HepG2 (cell line): ENCODE measurements around the gene TMOD3. TPM values are rescaled to one million over a fixed set of nuclear protein-coding genes. Genes with fewer than 3 reads are reported as not detected.

ENCODE experiments used
- AHR ChIP-seq: IDR thresholded peaks from 2 replicates; pipeline ENCODE4 v1.6.1; 2018; ENCODE audit warnings: missing genetic modification reagents, missing compliant biosample characterization
- FOXA3 ChIP-seq: IDR thresholded peaks from 2 replicates; pipeline ENCODE4 v1.6.1; 2016; ENCODE audit warnings: missing genetic modification reagents, missing compliant biosample characterization
- HHEX ChIP-seq: IDR thresholded peaks from 2 replicates; pipeline ENCODE4 v1.6.1; 2016; ENCODE audit warnings: control low read depth
- MAFF ChIP-seq: IDR thresholded peaks from 2 replicates; pipeline ENCODE4 v1.6.1; 2011; ENCODE audit warnings: low read depth, low read length, improper control_type of control experiment
- NCOA1 ChIP-seq: sonication (generic); formaldehyde crosslinking; IDR thresholded peaks from 2 replicates; pipeline ENCODE4 v1.9.0; 2021; ENCODE audit warnings: missing genetic modification reagents
- PBX2 ChIP-seq: IDR thresholded peaks from 2 replicates; pipeline ENCODE4 v1.6.1; 2016; ENCODE audit warnings: control low read depth
- REXO4 ChIP-seq: sonication (generic); formaldehyde crosslinking; IDR thresholded peaks from 2 replicates; pipeline ENCODE4 v1.8.0; 2022; ENCODE audit warnings: missing genetic modification reagents, mild to moderate bottlenecking, borderline replicate concordance
- RFXANK ChIP-seq: IDR thresholded peaks from 2 replicates; pipeline ENCODE4 v1.6.1; 2016
- SIN3B ChIP-seq: fragments of 150-350 bp; IDR thresholded peaks from 2 replicates; pipeline ENCODE4 v1.6.1; 2014; ENCODE audit warnings: low read length
- SYNCRIP ChIP-seq: fragments of 200-400 bp; formaldehyde crosslinking; IDR thresholded peaks from 2 replicates; pipeline ENCODE4 v1.6.1; 2018; ENCODE audit warnings: mild to moderate bottlenecking, low read depth, low read length; ENCODE audit not compliant: insufficient read depth
- TBX2 ChIP-seq: sonication (generic); formaldehyde crosslinking; IDR thresholded peaks from 2 replicates; pipeline ENCODE4 v1.5.0; 2020; ENCODE audit warnings: missing genetic modification reagents, mild to moderate bottlenecking, borderline replicate concordance
- THAP8 ChIP-seq: sonication (generic); formaldehyde crosslinking; IDR thresholded peaks from 2 replicates; pipeline ENCODE4 v1.5.1; 2020; ENCODE audit warnings: missing genetic modification reagents, mild to moderate bottlenecking, borderline replicate concordance
- ZBTB1 ChIP-seq: sonication (generic); formaldehyde crosslinking; IDR thresholded peaks from 2 replicates; pipeline ENCODE4 v1.4.0; 2020; ENCODE audit warnings: missing genetic modification reagents, borderline replicate concordance
- ZBTB7A ChIP-seq: sonication (generic); formaldehyde crosslinking; IDR thresholded peaks from 2 replicates; pipeline ENCODE4 v1.8.0; 2022; ENCODE audit warnings: mild to moderate bottlenecking, missing genetic modification reagents
- ZMYM3 ChIP-seq: sonication (generic); formaldehyde crosslinking; IDR thresholded peaks from 2 replicates; pipeline ENCODE4 v1.5.1; 2020; ENCODE audit warnings: mild to moderate bottlenecking, missing genetic modification reagents
- ZNF230 ChIP-seq: sonication (generic); formaldehyde crosslinking; IDR thresholded peaks from 2 replicates; pipeline ENCODE4 v1.4.0; 2020; ENCODE audit warnings: mild to moderate bottlenecking, missing genetic modification reagents
- ZNF547 ChIP-seq: sonication (generic); formaldehyde crosslinking; IDR thresholded peaks from 2 replicates; pipeline ENCODE4 v1.5.1; 2020; ENCODE audit warnings: mild to moderate bottlenecking, missing genetic modification reagents
- ZNF570 ChIP-seq: sonication (generic); formaldehyde crosslinking; IDR thresholded peaks from 2 replicates; pipeline ENCODE4 v1.4.0; 2020; ENCODE audit warnings: mild to moderate bottlenecking, missing genetic modification reagents, borderline replicate concordance
- ZNF687 ChIP-seq: sonication (generic); formaldehyde crosslinking; IDR thresholded peaks from 2 replicates; pipeline ENCODE4 v1.5.1; 2020; ENCODE audit warnings: mild to moderate bottlenecking, missing genetic modification reagents, moderate library complexity
- polyA plus RNA-seq, 8 experiments: library from polyadenylated mRNA; depleted of rRNA in 3 of 8; stranded (reverse) in 7 of 8; unstranded in 1 of 8; fragments of >200 nt; fragmentation: Illumina TruSeq in 4 of 8; extraction: Trizol in 4 of 8; gene quantifications; 2 replicates each; pipeline versions ENCODE4 v1.2.1 to v1.2.3, GENCODE V29; 2011 to 2016; ENCODE audit warnings: low read depth in 4 of 8, missing spikeins in 1 of 8, mixed read lengths in 1 of 8; ENCODE audit not compliant: insufficient read depth in 1 of 8
- total RNA-seq, 5 experiments: library from RNA; depleted of rRNA; stranded (reverse); fragments of >200 nt; fragmentation: Illumina TruSeq; extraction: Trizol; gene quantifications; 2 replicates each; pipeline ENCODE4 v1.2.3, GENCODE V29; 2016; ENCODE audit warnings: low read depth in 1 of 5
- TF ChIP-seq, protein P1 (sequence below): sonication (generic); formaldehyde crosslinking; IDR thresholded peaks from 2 replicates; pipeline ENCODE4 v1.5.0; 2020; ENCODE audit warnings: missing genetic modification reagents, mild to moderate bottlenecking, borderline replicate concordance
- TF ChIP-seq, protein P2 (sequence below): sonication (generic); formaldehyde crosslinking; IDR thresholded peaks from 2 replicates; pipeline ENCODE4 v1.4.0; 2020; ENCODE audit warnings: missing genetic modification reagents

The TMOD3 gene
- total and polyA plus RNA-seq, 2 of the 13 experiments (the other 11 are each of a cell fraction or from before 2014, with no cell fraction given) = 5.1 to 23.2 TPM

DNA sequence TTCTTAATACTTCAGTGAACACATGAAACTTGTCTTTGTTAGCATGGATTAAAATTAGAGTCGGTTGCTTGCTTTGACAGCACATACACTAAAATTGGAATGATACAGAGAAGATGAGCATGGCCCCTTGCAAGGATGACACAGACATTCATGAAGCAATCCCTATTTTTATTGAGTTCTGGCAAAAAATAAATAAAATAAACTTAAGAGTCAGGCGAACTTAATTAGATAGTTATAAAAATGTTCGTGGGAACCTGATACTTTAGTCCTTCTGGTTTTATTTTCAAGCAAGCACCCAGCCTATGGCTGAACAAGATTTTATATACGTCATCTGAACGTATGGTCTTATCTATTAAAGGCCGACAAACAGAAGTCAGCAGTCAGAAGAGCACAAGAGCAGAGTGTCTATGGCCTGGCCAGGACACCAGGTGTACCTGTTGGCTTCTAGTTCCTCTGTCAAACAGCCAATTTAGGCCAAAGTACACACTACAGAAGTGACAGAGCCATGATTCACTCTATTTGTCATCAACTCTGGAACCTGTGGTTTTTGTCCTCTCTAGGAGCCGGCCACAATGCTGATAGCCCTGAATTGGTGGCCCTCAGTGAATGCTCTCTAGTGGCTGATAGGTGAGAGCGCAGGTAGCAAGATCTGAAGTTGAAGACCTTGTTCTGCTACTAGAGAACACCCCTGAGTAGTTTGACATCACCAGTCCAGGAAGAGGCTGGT, 77.8 kb downstream of the TMOD3 start (continued):
- TF ChIP-seq ZNF687 = no peak
- no peak for TF ChIP-seq REXO4 (CRISPR knock-in tag)
- 0 out of 2 replicates have a peak, but pooled peaks have one; percentile 21 for TF ChIP-seq RFXANK (CRISPR knock-in tag)
- TF ChIP-seq THAP8 (CRISPR knock-in tag) = no peak
- no peak for TF ChIP-seq ZNF570 (CRISPR knock-in tag)
- TF ChIP-seq, protein P1, sequence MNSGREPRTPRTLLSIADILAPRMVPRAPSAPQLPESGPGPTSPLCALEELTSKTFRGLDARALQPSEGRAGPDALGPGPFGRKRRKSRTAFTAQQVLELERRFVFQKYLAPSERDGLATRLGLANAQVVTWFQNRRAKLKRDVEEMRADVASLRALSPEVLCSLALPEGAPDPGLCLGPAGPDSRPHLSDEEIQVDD (CRISPR knock-in tag) = no peak
- no peak for TF ChIP-seq ZNF230
- TF ChIP-seq ZBTB7A (CRISPR knock-in tag) = no peak
- no peak for TF ChIP-seq SIN3B
- no peak for TF ChIP-seq ZBTB1
- no peak for TF ChIP-seq NCOA1 (CRISPR knock-in tag)
- peak; percentile 90 for TF ChIP-seq FOXA3 (CRISPR knock-in tag)
- TF ChIP-seq SYNCRIP = no peak
- no peak for TF ChIP-seq PBX2 (CRISPR knock-in tag)
- TF ChIP-seq AHR = no peak
- no peak for TF ChIP-seq ZMYM3 (CRISPR knock-in tag)
- TF ChIP-seq, protein P2, sequence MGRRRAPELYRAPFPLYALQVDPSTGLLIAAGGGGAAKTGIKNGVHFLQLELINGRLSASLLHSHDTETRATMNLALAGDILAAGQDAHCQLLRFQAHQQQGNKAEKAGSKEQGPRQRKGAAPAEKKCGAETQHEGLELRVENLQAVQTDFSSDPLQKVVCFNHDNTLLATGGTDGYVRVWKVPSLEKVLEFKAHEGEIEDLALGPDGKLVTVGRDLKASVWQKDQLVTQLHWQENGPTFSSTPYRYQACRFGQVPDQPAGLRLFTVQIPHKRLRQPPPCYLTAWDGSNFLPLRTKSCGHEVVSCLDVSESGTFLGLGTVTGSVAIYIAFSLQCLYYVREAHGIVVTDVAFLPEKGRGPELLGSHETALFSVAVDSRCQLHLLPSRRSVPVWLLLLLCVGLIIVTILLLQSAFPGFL (CRISPR knock-in tag) = no peak
- TF ChIP-seq MAFF = 0 out of 2 replicates have a peak, but pooled peaks have one; percentile 16
- TF ChIP-seq HHEX (CRISPR knock-in tag) = no peak
- peak; percentile 77; the same call in 1 of the 2 replicates for TF ChIP-seq TBX2
- TF ChIP-seq ZNF547 (CRISPR knock-in tag) = no peak
